Measurements from ENCODE around the gene CRYBB3. TPM values are rescaled to one million over a fixed set of nuclear protein-coding genes. Genes with fewer than 3 reads are reported as not detected.
"Not testable (repeated sequence)": the region's sequence is repeated elsewhere in the genome, so short reads cannot be mapped to it uniquely, and the experiment has no call there.

CRYBB3 gene
- total RNA-seq, 4 donors from 2014 or later: not detected

GRCh38 chr22:25216230-25216629 lies 16.6 kb downstream of the CRYBB3 start:
- DNase-seq (ENCODE audit: low spot score) (no peak), ATAC-seq (ENCODE audit: low FRiP score) (no peak)
- TF ChIP-seq, protein P1, sequence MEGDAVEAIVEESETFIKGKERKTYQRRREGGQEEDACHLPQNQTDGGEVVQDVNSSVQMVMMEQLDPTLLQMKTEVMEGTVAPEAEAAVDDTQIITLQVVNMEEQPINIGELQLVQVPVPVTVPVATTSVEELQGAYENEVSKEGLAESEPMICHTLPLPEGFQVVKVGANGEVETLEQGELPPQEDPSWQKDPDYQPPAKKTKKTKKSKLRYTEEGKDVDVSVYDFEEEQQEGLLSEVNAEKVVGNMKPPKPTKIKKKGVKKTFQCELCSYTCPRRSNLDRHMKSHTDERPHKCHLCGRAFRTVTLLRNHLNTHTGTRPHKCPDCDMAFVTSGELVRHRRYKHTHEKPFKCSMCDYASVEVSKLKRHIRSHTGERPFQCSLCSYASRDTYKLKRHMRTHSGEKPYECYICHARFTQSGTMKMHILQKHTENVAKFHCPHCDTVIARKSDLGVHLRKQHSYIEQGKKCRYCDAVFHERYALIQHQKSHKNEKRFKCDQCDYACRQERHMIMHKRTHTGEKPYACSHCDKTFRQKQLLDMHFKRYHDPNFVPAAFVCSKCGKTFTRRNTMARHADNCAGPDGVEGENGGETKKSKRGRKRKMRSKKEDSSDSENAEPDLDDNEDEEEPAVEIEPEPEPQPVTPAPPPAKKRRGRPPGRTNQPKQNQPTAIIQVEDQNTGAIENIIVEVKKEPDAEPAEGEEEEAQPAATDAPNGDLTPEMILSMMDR (IDR thresholded peaks at IDR 0.05): no peak

DNA sequence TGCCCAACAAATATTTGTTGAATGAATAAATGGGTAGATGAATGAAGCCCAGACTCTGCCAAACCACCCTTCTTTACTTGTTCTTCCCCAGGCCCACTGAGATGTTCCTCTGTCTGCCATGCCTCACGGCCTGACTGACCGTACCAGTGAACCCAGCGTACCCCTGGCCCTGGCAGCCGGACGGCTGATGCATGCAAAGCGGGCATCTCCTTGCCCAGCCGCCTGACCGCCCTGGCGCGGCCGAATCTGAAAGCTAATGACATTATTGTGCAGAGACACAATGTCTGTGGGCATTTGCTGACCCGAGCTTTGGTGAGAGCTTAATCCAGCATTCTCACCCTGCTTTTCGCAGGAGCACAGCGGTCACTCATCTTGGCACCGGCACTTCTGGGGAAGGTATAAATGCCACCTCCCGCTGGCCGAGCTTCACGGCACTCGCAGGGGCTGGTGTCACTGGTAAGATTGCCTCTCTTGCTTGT lies 19.6 kb downstream of the CRYBB3 start, which contains the start of gene CRYBB2:
Gene CRYBB2, plus strand, starts transcription at position 429 of the 479 bp plus-strand sequence. CDS start 1,791 bp downstream, outside the sequence.
- DNase-seq (ENCODE audit: low spot score) (no peak), ATAC-seq (ENCODE audit: low FRiP score) (no peak)
- TF ChIP-seq, protein P1 (IDR thresholded peaks at IDR 0.05): no peak

GRCh38 chr22:25219948-25220442 lies 20.3 kb downstream of the CRYBB3 start:
- ATAC-seq (ENCODE audit: low FRiP score) (no peak), DNase-seq (ENCODE audit: low spot score) (no peak)
- TF ChIP-seq, protein P1 (IDR thresholded peaks at IDR 0.05): no peak

DNA sequence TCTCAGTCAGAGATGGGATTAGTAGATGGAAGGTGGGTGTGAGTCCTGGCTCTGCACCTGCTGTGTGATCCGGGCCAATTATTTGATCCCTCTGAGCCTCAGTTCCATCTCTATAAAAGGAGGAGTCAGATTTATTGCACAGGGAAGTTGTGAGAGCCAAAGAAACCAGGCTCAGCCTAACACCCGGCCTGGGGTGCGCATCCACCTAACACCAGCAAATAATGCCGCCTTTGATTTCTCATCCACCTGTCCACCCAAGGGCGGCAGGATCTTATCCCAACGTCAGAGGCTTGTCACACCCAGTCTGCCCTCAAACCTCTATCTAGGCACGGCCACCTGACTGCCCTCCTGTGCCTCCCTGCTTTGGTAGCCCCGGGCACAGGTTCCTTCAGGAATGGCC lies 22.1 kb downstream of the CRYBB3 start:
- no peak for ATAC-seq (ENCODE audit: low FRiP score)
- TF ChIP-seq, protein P1 (IDR thresholded peaks at IDR 0.05): no peak
- no peak for DNase-seq (ENCODE audit: low spot score)

- ATAC-seq (ENCODE audit: low FRiP score) (no peak), DNase-seq (ENCODE audit: low spot score) (no peak)
These were observed 23.7 kb downstream of the CRYBB3 start for GRCh38 chr22:25223269-25223850.

GRCh38 chr22:25228822-25229221 lies 29.2 kb downstream of the CRYBB3 start:
- no peak for ATAC-seq (ENCODE audit: low FRiP score)
- DNase-seq (ENCODE audit: low spot score): no peak
- TF ChIP-seq, protein P1 (IDR thresholded peaks at IDR 0.05): no peak

More at GRCh38 chr22:25223269-25223850, 23.7 kb downstream of the CRYBB3 start:
- TF ChIP-seq, protein P1 (IDR thresholded peaks at IDR 0.05): no peak

- not testable (repeated sequence) for DNase-seq (ENCODE audit: low spot score); ATAC-seq (ENCODE audit: low FRiP score)
These were observed 31.1 kb downstream of the CRYBB3 start for GRCh38 chr22:25230760-25231159.
